Gastrocnemius medialis (tissue), 4 donors: ENCODE data around the gene LPAR5.

Source experiments
- POLR2A ChIP-seq, 2 donors: fragments of 450-650 bp; IDR thresholded peaks; one replicate each; pipeline ENCODE4 v1.6.1; 2017; ENCODE audit warnings: antibody characterized with exemption in 2 of 2, mild to moderate bottlenecking in 2 of 2, moderate library complexity in 2 of 2
- TF ChIP-seq, protein P1 (sequence below), 5 experiments: fragments of 450-650 bp in 3 of 5; fragments of 200-600 bp in 2 of 5; sonication (generic) in 2 of 5; IDR thresholded peaks in 4 of 5; conservative IDR thresholded peaks in 1 of 5; 1 replicate in 4 of 5; 2 replicates in 1 of 5; pipeline ENCODE4 v1.5.1; 2016 to 2019; ENCODE audit warnings: antibody characterized with exemption in 5 of 5, mild to moderate bottlenecking in 3 of 5, moderate library complexity in 3 of 5

DNA sequence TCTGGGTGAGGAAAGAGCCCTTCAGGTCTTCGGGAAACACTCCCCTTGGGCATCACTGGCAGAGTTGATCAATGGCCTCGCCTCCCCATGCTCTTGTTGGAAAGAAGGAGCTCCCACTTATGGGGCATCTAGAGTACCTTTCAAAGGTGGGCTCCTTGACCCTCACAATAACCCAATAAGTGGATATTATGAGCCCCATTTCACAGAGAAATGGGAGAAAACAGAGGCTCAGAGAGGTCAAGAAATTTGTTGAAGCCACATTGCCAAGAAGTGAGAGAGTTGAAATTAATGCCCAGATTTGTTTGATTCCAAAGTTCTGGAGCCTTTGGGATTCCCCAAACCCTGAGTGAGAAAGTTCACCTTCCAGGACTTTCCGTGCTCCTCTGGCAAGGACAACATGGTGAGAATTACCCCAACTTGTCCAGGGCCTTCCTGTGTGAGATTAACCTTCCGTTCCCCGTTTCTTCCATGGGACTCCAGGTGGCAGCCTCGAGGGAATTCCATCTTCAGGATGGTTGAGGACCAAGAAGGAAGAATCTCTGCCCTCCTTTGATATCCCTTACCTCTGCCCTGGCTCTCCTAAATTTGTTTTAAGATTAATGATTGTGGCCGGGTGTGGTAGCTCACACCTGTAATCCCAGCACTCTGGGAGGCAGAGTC is 21.1 kb downstream of the LPAR5 start:
- TF ChIP-seq, protein P1, sequence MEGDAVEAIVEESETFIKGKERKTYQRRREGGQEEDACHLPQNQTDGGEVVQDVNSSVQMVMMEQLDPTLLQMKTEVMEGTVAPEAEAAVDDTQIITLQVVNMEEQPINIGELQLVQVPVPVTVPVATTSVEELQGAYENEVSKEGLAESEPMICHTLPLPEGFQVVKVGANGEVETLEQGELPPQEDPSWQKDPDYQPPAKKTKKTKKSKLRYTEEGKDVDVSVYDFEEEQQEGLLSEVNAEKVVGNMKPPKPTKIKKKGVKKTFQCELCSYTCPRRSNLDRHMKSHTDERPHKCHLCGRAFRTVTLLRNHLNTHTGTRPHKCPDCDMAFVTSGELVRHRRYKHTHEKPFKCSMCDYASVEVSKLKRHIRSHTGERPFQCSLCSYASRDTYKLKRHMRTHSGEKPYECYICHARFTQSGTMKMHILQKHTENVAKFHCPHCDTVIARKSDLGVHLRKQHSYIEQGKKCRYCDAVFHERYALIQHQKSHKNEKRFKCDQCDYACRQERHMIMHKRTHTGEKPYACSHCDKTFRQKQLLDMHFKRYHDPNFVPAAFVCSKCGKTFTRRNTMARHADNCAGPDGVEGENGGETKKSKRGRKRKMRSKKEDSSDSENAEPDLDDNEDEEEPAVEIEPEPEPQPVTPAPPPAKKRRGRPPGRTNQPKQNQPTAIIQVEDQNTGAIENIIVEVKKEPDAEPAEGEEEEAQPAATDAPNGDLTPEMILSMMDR (IDR thresholded peaks at IDR 0.05 in 4 of 5, conservative IDR thresholded peaks at IDR 0.05 in 1 of 5) = no peak
- no peak for TF ChIP-seq POLR2A (IDR thresholded peaks at IDR 0.05)
